T-helper 2 cell treated with Interferon-gamma antibody and Interleukin-4, amounts not matched to agents 5 μg/mL and 100 μg/mL, for 36 hours (primary cell): ENCODE results near the gene PRKAR1B.
"Not testable (repeated sequence)": the region's sequence is repeated elsewhere in the genome, so short reads cannot be mapped to it uniquely, and the experiment has no call there.

Experiments used
- DNase-seq: peaks from one replicate; pipeline ENCODE4 v3.0.0; 2021; ENCODE audit warnings: low spot score
- H3K27ac Mint-ChIP-seq: one replicate; pipeline ENCODE4 v1.8.0; 2021; ENCODE audit warnings: mild to moderate bottlenecking, mixed read lengths
- H3K27me3 Mint-ChIP-seq: one replicate; pipeline ENCODE4 v1.8.0; 2021; ENCODE audit warnings: low read depth, mixed read lengths
- H3K36me3 Mint-ChIP-seq: one replicate; pipeline ENCODE4 v1.8.0; 2021; ENCODE audit warnings: low read depth, mixed read lengths
- H3K4me1 Mint-ChIP-seq: one replicate; pipeline ENCODE4 v1.8.0; 2021; ENCODE audit warnings: low read depth, mixed read lengths
- H3K4me3 Mint-ChIP-seq: one replicate; pipeline ENCODE4 v1.8.0; 2022; ENCODE audit warnings: mild to moderate bottlenecking, moderate library complexity, mixed read lengths
- H3K9me3 Mint-ChIP-seq: one replicate; pipeline ENCODE4 v1.8.0; 2021; ENCODE audit warnings: mixed read lengths

The PRKAR1B gene

GRCh38 chr7:751826-752225 lies 24.7 kb upstream of the PRKAR1B start:
- H3K4me3 Mint-ChIP-seq, result no peak overlapping the region
- no peaks in the 10 kb centered on the region for H3K9me3 Mint-ChIP-seq
- no peaks in the 10 kb centered on the region for H3K4me1 Mint-ChIP-seq
- H3K27me3 Mint-ChIP-seq, result no peaks in the 10 kb centered on the region
- H3K27ac Mint-ChIP-seq, result no peak overlapping the region
- H3K36me3 Mint-ChIP-seq, result peaks cover 10% of the 10 kb centered on the region
- DNase-seq, result no peak

- Mint-ChIP-seq H3K4me1 (no peaks in the 10 kb centered on the region), H3K27me3 (no peaks in the 10 kb centered on the region)
- DNase-seq, result no peak
Observed at GRCh38 chr7:750111-750905, 23.2 kb upstream of the PRKAR1B start.

DNA sequence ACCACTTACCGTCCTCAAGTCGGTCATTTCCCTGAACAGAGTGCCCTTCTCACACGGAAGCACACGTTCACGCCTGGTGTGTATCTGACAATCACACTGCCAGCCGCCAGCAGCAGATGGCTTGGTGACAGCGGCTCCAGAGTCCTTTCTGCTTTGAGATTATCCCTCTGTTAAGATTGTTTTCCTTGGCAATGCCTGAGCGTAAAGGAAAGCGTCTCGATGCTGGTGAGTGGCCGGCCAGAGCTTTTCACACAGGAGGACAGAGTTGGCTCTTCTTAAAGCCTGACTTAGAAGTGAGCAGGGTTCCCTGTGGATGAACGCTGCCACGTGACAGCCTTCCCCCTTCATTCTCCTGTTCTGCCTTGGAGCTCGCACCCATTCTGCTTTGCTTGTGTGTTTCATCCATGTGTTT lies 22.1 kb upstream of the PRKAR1B start:
- H3K36me3 Mint-ChIP-seq, result peaks cover 15% of the 10 kb centered on the region
- DNase-seq, result no peak
- H3K4me3 Mint-ChIP-seq, result no peak overlapping the region
- no peaks in the 10 kb centered on the region for H3K4me1 Mint-ChIP-seq
- peaks cover 6% of the 10 kb centered on the region for H3K9me3 Mint-ChIP-seq
- no peaks in the 10 kb centered on the region for H3K27me3 Mint-ChIP-seq
- no peak overlapping the region for H3K27ac Mint-ChIP-seq

More at GRCh38 chr7:750111-750905, 23.2 kb upstream of the PRKAR1B start:
- Mint-ChIP-seq H3K36me3 (peaks cover 8% of the 10 kb centered on the region), H3K4me3 (no peak overlapping the region), H3K27ac (no peak overlapping the region), H3K9me3 (peaks cover 1% of the 10 kb centered on the region)

- H3K4me1 Mint-ChIP-seq, result no peaks in the 10 kb centered on the region
- no peak overlapping the region for H3K27ac Mint-ChIP-seq
- H3K4me3 Mint-ChIP-seq, result no peak overlapping the region
- peaks cover 6% of the 10 kb centered on the region for H3K9me3 Mint-ChIP-seq
- peaks cover 17% of the 10 kb centered on the region for H3K36me3 Mint-ChIP-seq
- no peak for DNase-seq
- no peaks in the 10 kb centered on the region for H3K27me3 Mint-ChIP-seq
Observed at GRCh38 chr7:748446-748845, 21.4 kb upstream of the PRKAR1B start.

- Mint-ChIP-seq H3K4me3 (no peak overlapping the region), H3K9me3 (peaks cover 6% of the 10 kb centered on the region), H3K4me1 (no peaks in the 10 kb centered on the region), H3K36me3 (peaks cover 20% of the 10 kb centered on the region), H3K27me3 (no peaks in the 10 kb centered on the region), H3K27ac (no peak overlapping the region)
- DNase-seq, result no peak
Observed at GRCh38 chr7:747186-747585, 20.1 kb upstream of the PRKAR1B start.

- peaks cover 6% of the 10 kb centered on the region for H3K9me3 Mint-ChIP-seq
- no peak for DNase-seq
- peaks cover 24% of the 10 kb centered on the region for H3K36me3 Mint-ChIP-seq
- no peak overlapping the region for H3K27ac Mint-ChIP-seq
- H3K27me3 Mint-ChIP-seq, result no peaks in the 10 kb centered on the region
- no peaks in the 10 kb centered on the region for H3K4me1 Mint-ChIP-seq
- no peak overlapping the region for H3K4me3 Mint-ChIP-seq
Observed at GRCh38 chr7:746155-747061, 19.3 kb upstream of the PRKAR1B start.

DNA sequence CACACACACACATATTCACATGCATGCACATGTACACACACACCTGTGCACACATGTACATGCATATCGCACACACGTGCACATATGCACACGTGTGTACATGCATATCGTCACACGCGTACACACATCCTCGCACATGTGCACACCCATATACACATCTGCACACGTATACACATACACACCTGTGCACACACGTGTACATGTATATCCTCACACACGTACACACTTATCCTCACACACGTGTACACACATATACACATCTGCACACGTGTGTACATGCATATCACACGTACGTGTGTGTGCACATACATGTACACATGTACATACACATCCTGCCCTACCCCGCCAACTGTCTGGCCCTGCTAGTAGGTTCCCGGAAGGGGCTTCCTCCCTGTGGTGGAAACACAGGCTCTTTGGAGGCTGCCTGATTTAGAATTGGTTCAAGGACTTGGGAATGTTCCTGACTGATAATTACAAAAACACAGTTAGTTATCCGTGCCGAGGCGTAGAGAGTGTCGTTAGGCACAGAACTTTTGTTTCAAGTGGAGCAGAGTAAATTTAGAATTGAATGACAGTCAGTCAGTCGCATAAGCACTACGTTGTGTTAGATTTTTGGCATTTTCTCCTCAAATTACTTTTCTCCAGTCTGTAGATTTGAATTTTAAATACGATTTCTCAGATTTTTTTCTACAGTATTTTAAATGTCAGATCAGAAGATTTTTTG lies 18.5 kb upstream of the PRKAR1B start:
- peaks cover 27% of the 10 kb centered on the region for H3K36me3 Mint-ChIP-seq
- no peak overlapping the region for H3K4me3 Mint-ChIP-seq
- DNase-seq, result no peak
- no peaks in the 10 kb centered on the region for H3K4me1 Mint-ChIP-seq
- H3K27me3 Mint-ChIP-seq, result no peaks in the 10 kb centered on the region
- no peak overlapping the region for H3K27ac Mint-ChIP-seq
- peaks cover 6% of the 10 kb centered on the region for H3K9me3 Mint-ChIP-seq

GRCh38 chr7:744854-745430 lies 17.9 kb upstream of the PRKAR1B start:
- peaks cover 6% of the 10 kb centered on the region for H3K9me3 Mint-ChIP-seq
- H3K4me3 Mint-ChIP-seq, result no peak overlapping the region
- DNase-seq, result no peak
- no peaks in the 10 kb centered on the region for H3K4me1 Mint-ChIP-seq
- peaks cover 27% of the 10 kb centered on the region for H3K36me3 Mint-ChIP-seq
- H3K27me3 Mint-ChIP-seq, result no peaks in the 10 kb centered on the region
- H3K27ac Mint-ChIP-seq, result no peak overlapping the region

GRCh38 chr7:744128-744520 lies 17.0 kb upstream of the PRKAR1B start:
- H3K36me3 Mint-ChIP-seq, result peaks cover 27% of the 10 kb centered on the region
- not testable (repeated sequence) for H3K27ac Mint-ChIP-seq, H3K4me3 Mint-ChIP-seq, H3K9me3 Mint-ChIP-seq, H3K27me3 Mint-ChIP-seq, DNase-seq, H3K4me1 Mint-ChIP-seq

GRCh38 chr7:743341-744127 lies 16.5 kb upstream of the PRKAR1B start:
- H3K27me3 Mint-ChIP-seq, result not testable (repeated sequence)

DNA sequence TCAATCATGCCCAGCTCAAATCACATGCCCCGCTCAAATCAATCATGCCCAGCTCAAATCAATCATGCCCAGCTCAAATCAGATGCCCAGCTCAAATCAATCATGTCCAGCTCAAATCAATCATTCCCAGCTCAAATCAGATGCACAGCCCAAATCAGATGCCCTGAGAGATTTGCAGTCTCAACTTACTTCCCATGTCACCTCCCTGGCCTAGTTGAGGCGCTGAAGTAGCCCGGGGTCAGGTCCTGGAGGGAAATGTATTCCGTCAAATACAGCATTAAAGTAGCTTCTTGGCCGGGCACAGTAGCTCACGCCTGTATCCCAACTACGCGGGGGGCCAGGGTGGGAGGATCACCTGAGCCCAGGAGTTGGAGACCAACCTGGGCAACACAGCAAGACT lies 15.7 kb upstream of the PRKAR1B start:
- Mint-ChIP-seq H3K4me3 (no peak overlapping the region), H3K4me1 (no peaks in the 10 kb centered on the region), H3K36me3 (peaks cover 30% of the 10 kb centered on the region), H3K9me3 (peaks cover 6% of the 10 kb centered on the region), H3K27me3 (no peaks in the 10 kb centered on the region), H3K27ac (no peak overlapping the region)
- DNase-seq, result no peak

More at GRCh38 chr7:743341-744127, 16.5 kb upstream of the PRKAR1B start:
- not testable (repeated sequence) for H3K4me1 Mint-ChIP-seq, DNase-seq, H3K9me3 Mint-ChIP-seq, H3K4me3 Mint-ChIP-seq, H3K27ac Mint-ChIP-seq
- H3K36me3 Mint-ChIP-seq, result peaks cover 27% of the 10 kb centered on the region

DNA sequence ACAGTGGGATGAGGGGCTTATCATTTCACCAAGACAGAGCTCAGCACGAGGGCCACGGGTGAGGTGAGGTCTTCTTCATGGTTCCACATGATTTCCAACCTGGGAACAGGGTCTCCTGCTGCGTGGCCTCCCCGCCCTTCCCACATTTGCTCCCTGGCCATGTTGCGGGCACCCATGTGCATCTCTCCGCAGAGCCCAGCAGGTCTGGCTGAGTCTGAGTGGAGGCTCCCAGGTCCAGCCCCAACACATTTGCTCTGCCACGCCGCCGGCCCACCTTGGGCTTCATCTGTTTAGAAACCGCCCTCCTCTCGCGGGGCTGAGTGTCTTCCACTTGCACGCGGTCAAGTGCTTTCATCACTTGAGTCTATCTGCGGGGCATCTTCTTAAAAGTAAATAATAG lies 14.8 kb upstream of the PRKAR1B start:
- Mint-ChIP-seq H3K27ac (no peak overlapping the region), H3K9me3 (peaks cover 6% of the 10 kb centered on the region), H3K36me3 (peaks cover 31% of the 10 kb centered on the region), H3K4me3 (no peak overlapping the region), H3K4me1 (peaks cover 2% of the 10 kb centered on the region), H3K27me3 (no peaks in the 10 kb centered on the region)
- DNase-seq, result no peak

DNA sequence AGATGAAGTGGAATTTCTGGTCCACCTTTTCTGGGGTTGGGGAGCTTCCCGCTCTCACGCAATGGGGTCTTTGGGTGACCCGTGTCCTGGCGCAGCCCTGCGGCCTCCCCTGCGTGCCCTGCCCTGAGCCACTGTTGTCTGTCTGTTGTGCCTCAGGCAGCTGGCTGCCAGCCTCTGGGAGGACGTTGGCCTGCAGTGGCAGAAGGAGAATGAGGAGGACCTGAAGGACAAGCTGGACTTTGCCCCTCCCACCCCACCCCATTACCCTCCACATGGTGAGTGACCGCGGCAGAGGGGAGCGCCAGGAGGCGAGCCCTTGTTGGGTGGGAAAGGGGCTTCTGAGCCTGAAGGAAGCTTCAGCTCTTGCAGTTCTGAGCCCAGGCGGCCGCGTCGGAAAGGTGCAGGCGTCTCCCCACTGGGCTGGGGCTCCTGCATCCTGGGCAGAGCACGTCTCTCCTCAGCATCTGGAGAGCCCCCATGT lies 14.2 kb upstream of the PRKAR1B start:
- Mint-ChIP-seq H3K9me3 (peaks cover 6% of the 10 kb centered on the region), H3K36me3 (peaks cover 31% of the 10 kb centered on the region), H3K27me3 (no peaks in the 10 kb centered on the region), H3K4me3 (no peak overlapping the region), H3K27ac (no peak overlapping the region), H3K4me1 (peaks cover 2% of the 10 kb centered on the region)
- no peak for DNase-seq
